GM13977 (cell line): ENCODE data around the gene RTN3.

Source experiments
- DNase-seq: peaks from one replicate; pipeline ENCODE4 v3.0.0; 2012; ENCODE audit warnings: low spot score
- CTCF ChIP-seq: IDR thresholded peaks from 2 replicates; pipeline ENCODE4 v1.5.1; 2012; ENCODE audit warnings: mild to moderate bottlenecking, control low read depth; ENCODE audit not compliant: insufficient read depth; ENCODE audit errors: extremely low read depth, missing control alignments
- in situ Hi-C: fragments of 300-500 bp; cut with MboI; formaldehyde crosslinking; loops from one replicate; pipeline ENCODE4 v1.12.0; 2022; ENCODE audit warnings: low sequenced_read_pairs, low pct_unique_long_range_greater_than_20kb, mixed read lengths, inconsistent platforms; ENCODE audit not compliant: unreplicated experiment

The RTN3 gene

GRCh38 chr11:63698976-63699733 lies 17.9 kb downstream of the RTN3 start:
- no peak for TF ChIP-seq CTCF
- no peak for DNase-seq
- in situ Hi-C loops = no loop called here

GRCh38 chr11:63699896-63700295 lies 18.6 kb downstream of the RTN3 start:
- TF ChIP-seq CTCF = no peak
- in situ Hi-C loops = no loop called here
- no peak for DNase-seq

DNA sequence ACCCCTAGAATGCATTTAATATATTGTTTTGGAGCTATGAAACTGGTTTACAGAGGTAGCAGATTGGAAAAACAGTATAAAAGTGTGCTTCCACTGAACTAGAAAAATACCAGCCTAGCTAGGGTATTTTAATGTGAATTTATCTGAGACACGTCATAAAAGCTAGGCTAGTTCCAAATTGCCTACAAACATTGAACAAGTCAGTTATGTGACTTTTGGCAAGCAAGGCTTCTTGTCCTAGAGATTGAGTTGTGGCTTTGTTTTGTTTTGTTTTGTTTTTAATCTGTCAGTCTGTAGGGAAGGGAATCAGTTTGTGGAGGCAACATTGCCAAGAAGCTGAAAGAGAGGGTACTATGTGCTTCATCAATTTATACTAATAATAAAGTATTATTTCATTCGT lies 24.2 kb downstream of the RTN3 start:
- TF ChIP-seq CTCF = no peak
- in situ Hi-C loops = no loop called here
- no peak for DNase-seq

DNA sequence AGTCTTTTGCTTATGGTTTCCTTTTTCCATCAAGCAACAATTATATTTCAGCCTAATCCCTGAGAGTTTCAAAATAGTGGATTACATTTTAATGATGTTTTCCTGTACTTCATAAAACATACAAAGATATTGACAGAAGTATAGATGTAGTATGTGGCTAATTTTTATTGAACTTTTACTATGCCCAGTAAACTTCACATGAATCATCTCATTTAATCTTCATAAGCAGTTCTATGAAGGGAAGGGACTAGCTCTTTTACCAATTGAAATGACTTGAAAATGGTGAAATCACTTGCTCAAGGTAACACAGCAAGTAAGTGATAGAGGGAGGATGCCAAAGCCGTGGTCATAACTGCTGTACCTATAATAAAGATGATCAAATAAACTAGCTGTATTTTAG lies 27.5 kb downstream of the RTN3 start:
- DNase-seq = no peak
- in situ Hi-C loops = no loop called here
- TF ChIP-seq CTCF = no peak

GRCh38 chr11:63709336-63709884 lies 28.1 kb downstream of the RTN3 start:
- in situ Hi-C loops = no loop called here
- TF ChIP-seq CTCF = no peak
- DNase-seq = no peak

DNA sequence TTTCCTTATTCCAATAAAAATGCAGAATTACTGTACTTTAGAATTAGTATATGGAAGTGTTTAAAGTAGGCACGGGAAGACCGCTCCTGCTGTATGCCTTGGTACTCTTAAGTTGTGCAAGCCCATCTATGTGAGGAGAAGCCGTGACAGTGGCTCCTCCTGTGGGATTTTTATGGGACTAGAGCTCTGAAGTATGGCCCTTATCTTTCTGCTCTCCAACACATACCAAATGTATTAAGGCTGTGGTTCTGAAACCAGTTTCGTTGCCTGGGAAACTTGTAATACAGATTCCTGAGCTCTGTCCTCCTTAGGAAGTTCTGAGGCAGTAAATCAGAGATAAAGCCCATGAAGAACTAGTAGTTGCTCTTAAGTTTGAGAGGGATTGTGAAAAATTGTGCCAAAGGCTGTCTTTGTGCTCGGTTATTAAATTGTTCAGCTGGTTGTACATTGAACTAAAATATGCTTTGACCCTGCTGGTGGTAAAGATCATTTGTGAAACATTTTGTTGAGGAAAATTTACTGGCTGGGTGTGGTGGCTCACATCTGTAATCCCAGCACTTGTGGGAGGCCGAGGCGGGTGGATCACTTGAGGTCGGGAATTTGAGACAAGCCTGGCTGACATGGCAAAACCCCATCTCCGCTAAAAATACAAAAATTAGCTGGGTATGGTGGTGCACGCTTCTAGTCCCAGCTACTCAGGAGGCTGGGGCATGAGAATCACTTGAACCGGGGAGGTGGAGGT lies 29.3 kb downstream of the RTN3 start:
- no peak for TF ChIP-seq CTCF
- in situ Hi-C loops = no loop called here
- no peak for DNase-seq
